GM19468 (cell line): ENCODE results near the gene LTB.

Source experiments
- ATAC-seq: cut with Tn5 transposase; IDR thresholded peaks from one replicate; pipeline ENCODE4 v1.9.1; 2021; ENCODE audit warnings: mild to moderate bottlenecking, moderate library complexity, moderate number of reproducible peaks; ENCODE audit not compliant: unreplicated experiment; ENCODE audit errors: extremely low read depth

The LTB gene

GRCh38 chr6:31576897-31577578 is 5.2 kb downstream of the LTB start:
- ATAC-seq = no peak

GRCh38 chr6:31575952-31576685 is 6.1 kb downstream of the LTB start:
- ATAC-seq = no peak

DNA sequence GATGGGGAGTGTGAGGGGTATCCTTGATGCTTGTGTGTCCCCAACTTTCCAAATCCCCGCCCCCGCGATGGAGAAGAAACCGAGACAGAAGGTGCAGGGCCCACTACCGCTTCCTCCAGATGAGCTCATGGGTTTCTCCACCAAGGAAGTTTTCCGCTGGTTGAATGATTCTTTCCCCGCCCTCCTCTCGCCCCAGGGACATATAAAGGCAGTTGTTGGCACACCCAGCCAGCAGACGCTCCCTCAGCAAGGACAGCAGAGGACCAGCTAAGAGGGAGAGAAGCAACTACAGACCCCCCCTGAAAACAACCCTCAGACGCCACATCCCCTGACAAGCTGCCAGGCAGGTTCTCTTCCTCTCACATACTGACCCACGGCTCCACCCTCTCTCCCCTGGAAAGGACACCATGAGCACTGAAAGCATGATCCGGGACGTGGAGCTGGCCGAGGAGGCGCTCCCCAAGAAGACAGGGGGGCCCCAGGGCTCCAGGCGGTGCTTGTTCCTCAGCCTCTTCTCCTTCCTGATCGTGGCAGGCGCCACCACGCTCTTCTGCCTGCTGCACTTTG is 6.8 kb downstream of the LTB start, which contains the start of gene TNF:
Gene TNF, plus strand, starts transcription at position 231 of the 567 bp plus-strand sequence. Its CDS starts 177 bp downstream, at position 408.
- ATAC-seq = no peak

DNA sequence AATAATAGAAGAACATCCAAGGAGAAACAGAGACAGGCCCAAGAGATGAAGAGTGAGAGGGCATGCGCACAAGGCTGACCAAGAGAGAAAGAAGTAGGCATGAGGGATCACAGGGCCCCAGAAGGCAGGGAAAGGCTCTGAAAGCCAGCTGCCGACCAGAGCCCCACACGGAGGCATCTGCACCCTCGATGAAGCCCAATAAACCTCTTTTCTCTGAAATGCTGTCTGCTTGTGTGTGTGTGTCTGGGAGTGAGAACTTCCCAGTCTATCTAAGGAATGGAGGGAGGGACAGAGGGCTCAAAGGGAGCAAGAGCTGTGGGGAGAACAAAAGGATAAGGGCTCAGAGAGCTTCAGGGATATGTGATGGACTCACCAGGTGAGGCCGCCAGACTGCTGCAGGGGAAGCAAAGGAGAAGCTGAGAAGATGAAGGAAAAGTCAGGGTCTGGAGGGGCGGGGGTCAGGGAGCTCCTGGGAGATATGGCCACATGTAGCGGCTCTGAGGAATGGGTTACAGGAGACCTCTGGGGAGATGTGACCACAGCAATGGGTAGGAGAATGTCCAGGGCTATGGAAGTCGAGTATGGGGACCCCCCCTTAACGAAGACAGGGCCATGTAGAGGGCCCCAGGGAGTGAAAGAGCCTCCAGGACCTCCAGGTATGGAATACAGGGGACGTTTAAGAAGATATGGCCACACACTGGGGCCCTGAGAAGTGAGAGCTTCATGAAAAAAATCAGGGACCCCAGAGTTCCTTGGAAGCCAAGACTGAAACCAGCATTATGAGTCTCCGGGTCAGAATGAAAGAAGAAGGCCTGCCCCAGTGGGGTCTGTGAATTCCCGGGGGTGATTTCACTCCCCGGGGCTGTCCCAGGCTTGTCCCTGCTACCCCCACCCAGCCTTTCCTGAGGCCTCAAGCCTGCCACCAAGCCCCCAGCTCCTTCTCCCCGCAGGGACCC is 7.8 kb downstream of the LTB start:
- no peak for ATAC-seq

DNA sequence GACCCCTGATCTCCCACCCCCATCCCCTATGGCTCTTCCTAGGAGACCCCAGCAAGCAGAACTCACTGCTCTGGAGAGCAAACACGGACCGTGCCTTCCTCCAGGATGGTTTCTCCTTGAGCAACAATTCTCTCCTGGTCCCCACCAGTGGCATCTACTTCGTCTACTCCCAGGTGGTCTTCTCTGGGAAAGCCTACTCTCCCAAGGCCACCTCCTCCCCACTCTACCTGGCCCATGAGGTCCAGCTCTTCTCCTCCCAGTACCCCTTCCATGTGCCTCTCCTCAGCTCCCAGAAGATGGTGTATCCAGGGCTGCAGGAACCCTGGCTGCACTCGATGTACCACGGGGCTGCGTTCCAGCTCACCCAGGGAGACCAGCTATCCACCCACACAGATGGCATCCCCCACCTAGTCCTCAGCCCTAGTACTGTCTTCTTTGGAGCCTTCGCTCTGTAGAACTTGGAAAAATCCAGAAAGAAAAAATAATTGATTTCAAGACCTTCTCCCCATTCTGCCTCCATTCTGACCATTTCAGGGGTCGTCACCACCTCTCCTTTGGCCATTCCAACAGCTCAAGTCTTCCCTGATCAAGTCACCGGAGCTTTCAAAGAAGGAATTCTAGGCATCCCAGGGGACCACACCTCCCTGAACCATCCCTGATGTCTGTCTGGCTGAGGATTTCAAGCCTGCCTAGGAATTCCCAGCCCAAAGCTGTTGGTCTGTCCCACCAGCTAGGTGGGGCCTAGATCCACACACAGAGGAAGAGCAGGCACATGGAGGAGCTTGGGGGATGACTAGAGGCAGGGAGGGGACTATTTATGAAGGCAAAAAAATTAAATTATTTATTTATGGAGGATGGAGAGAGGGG is 8.8 kb downstream of the LTB start:
- ATAC-seq = no peak

GRCh38 chr6:31572041-31572911 is 9.9 kb downstream of the LTB start, which contains the start of gene LTA:
TSS of gene LTA (plus strand) at chr6:31572289. CDS start at chr6:31572743, 454 bp downstream.
- no peak for ATAC-seq

DNA sequence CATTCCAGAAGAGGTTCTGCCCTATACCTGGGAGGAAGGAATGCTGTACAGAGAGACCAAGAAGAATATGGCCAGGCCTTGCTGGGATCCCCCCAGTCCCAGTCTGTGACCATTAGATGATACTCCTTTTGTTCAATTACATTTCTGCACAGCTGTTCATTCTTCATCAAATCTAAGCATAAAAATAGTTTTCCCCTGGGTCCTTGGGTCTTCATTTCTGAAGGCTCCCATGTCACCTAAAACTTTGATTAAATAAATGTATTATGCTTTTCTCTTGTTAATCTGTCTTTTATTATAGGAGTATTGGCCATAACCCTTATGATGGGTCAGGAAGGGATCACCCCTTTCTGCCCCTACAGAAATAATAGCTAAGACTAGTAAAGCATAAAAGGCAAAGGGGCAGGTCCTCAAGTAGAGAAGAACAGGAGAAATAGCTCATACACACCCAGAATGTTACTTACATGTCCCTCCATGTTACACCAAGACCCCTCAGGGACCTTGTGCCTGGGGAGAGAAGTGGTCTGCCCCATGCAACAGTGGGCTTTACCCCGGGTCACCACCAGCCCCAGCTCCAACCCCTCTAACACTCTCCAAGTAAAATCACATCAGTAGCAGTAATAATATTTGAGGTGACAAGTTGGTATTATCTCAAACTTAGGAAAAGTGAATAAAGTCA is 12.2 kb downstream of the LTB start:
- ATAC-seq = no peak

DNA sequence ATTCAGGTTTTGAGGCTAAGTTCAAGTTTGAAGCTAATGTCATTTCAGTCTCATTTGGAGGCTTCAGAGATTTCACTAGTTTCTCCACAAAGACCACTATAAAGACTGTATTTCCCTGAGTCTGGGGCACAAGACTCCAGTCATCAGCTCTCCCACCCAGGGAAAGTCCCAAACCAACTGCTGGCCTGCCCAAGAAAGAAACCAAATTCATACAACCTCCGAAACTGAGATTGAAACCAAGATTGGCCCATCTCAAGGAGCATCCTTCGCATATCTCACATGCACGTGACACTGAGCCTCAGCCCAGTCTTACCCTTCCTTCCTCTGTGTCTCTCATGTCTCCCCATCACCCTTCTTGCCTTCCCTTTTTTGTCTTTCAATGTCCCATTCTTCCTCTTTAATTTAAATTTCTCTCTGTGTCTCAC is 13.7 kb downstream of the LTB start:
- ATAC-seq = peak; percentile 67

GRCh38 chr6:31567531-31568370 is 14.5 kb downstream of the LTB start:
- no peak for ATAC-seq

DNA sequence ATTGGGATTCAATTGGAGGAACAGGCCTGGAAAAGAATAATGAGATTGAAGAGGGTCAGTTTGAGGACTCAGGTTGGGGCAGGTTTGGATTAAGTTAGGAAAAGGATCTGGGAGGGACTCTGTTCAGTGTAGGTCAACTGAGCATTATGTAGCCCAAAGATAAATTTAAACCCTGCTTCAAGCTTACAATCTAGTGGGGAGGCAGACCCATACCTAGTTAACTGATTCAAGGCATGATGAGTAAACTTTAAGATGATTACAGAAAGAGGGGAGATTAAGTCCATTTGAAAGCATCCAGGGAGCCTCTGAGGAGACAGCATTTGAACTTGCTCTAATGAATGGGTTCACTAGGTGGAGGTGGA is 21.5 kb downstream of the LTB start:
- no peak for ATAC-seq

- ATAC-seq = peak; percentile 51
These were observed 22.1 kb downstream of the LTB start for GRCh38 chr6:31559958-31560696.

- no peak for ATAC-seq
These were observed 22.6 kb downstream of the LTB start for GRCh38 chr6:31559606-31559957.

- ATAC-seq = no peak
These were observed 23.4 kb downstream of the LTB start for GRCh38 chr6:31558631-31559500.

GRCh38 chr6:31558318-31558625 is 24.0 kb downstream of the LTB start:
- no peak for ATAC-seq

DNA sequence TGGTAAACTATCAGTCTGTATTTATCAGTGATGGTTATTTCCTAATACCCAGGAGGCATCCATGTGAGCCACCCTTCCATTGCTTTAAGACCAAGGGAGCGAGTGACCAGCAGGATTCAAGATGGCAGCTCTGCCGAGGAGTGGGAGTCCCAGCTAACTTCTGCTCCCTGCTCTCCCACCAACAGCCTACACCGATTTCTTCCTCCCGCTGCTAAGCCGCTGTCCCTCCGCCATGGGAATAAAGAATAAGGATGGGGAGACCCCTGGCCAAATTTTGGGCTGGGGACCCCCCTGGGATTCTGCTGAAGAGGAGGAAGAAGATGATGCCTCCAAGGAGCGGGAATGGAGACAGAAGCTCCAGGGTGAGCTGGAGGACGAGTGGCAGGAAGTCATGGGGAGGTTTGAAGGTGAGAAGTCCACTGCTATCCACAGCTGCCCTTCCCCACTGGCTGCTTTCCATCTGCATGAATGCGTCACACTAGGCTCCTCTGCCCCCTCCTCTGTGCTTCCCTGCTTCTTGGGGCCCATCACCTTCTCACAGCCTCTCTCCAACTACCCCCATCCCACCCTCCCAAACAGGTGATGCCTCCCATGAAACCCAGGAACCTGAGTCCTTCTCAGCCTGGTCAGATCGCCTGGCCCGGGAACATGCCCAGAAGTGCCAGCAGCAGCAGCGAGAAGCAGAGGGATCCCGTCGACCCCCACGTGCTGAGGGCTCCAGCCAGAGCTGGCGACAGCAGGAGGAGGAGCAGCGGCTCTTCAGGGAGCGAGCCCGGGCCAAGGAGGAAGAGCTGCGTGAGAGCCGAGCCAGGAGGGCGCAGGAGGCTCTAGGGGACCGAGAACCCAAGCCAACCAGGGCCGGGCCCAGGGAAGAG is 24.5 kb downstream of the LTB start:
- ATAC-seq = no peak
